ENCODE data around the gene CACNA1B.

The CACNA1B gene

DNA sequence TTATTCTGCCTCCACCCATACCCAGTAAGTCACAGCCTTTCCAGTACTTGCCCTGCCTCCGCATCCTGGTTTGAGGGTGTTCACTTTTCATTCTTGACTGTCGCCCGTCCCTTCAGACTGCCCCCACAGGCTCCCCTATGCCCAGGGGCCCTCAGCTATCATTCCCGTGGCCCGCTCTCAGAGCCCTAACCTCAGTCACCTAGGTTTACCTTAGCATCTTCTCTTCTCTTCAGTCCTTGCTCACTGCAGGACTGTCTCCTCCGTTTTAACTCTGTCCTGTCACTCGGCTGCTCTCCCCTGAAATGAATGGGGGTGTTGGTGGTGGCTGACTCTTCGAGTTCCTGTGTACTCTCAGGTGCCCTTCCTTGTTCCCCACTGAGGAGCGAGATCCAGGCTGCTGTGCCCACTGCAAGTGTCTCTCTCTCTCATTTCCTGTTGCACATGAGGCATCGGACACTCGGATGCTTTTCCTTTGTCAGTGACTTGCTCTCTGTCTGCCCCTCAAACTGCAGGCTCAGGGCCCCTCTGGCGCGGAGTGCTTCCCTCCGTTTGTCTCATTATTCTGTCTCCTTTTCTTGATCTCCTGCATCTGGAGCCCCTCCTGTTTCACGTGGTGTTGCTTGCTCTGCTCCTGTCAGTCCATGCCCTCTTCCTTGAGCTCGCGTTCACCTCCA, 89.8 kb downstream of the CACNA1B start:
- no peak for DNase-seq (ENCODE audit: low read depth in 2 of 2)

- DNase-seq (ENCODE audit: low read depth in 2 of 2) = no peak
These were observed 90.7 kb downstream of the CACNA1B start for GRCh38 chr9:137968235-137968634.

- DNase-seq (ENCODE audit: low read depth in 2 of 2) = no peak
These were observed 91.4 kb downstream of the CACNA1B start for GRCh38 chr9:137969008-137969407.

- no peak for DNase-seq (ENCODE audit: low read depth in 2 of 2)
These were observed 92.1 kb downstream of the CACNA1B start for GRCh38 chr9:137969685-137970084.

DNA sequence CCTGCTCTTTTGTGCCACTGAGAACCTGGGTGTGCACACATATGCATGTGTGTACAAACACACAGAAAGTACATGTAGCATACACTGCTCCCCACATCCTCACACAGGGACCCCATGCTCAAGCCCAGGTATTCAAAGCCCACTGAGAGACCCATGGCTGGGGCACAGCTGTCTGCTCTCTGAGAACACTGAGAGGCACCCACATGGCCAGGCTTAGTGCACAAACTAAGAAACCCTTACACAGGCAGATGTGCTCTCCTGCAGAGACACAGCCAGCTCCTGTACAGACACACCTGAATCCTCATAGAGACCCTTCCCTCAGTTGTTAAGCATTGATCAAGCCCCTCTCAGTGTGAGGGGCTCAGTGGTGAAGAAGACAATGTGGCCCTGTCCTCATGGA, 92.5 kb downstream of the CACNA1B start:
- no peak for DNase-seq (ENCODE audit: low read depth in 2 of 2)

- no peak for DNase-seq (ENCODE audit: low read depth in 2 of 2)
These were observed 93.3 kb downstream of the CACNA1B start for GRCh38 chr9:137970686-137971476.

GRCh38 chr9:137971477-137972138, 94.0 kb downstream of the CACNA1B start:
- DNase-seq (ENCODE audit: low read depth in 2 of 2) = no peak

- no peak for DNase-seq (ENCODE audit: low read depth in 2 of 2)
These were observed 94.9 kb downstream of the CACNA1B start for GRCh38 chr9:137972355-137972987.

DNA sequence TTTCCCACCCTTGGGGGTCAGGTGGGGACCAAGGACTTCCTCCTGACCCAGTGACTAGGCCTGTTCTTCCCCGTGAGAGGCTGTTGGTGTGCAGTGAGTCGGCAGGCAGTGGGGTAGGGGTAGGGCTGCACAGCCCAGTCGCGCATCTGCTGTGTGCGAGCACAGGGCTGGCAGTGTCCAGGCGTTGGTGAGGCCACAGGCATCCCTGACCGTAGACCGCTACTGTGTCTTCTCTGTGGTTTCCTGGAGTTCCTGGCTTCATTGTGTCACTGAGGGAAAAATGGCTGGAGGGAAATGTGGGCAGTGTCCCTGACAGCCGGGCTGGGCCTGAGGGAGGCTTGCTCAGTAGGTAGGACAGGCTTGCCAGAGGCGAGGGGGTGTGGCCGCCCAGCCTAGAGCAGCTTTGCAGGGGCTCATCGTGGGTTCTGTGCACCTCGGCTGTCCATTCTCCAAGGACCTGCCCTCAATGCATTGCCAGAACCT, 95.4 kb downstream of the CACNA1B start:
- no peak for DNase-seq (ENCODE audit: low read depth in 2 of 2)

- DNase-seq (ENCODE audit: low read depth in 2 of 2) = no peak
These were observed 96.3 kb downstream of the CACNA1B start for GRCh38 chr9:137973829-137974416.

DNA sequence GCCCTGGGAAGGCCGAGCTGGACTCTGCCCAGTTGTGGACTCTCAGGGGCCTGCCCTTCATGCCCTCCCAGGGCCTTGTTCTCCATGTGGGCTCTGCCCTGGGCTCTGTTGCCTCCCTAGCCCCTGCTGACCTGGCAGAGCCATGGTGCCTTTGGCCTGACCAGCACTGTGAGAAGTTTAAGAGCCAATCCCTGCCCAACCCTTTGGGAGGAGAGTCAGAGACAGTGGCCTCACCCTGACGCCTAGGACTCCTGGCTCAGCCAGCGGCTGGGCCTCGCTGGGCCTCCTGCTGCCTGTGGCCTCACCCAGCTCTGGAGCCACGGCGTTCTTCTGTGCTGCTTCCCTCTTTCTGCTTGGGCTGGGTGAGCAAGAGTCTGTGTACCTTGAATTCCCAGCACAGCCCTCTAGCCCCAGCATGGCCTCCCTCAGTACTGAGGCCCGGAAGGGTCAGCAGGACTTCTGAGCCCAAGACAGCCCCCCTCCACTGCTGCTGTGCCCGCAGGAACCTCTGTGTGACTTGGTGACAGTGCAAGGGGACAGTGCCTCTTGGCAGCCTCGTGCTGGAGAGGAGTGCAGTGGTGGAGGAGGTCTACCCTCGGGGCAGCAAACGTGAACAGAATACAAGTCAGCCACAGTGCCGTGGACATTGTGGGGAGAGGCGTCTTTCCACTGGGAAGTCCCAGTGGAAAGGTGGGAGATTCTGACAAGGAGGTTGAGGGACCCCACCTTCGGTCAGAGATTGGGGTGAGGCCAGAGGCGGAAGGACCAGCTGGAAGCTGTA, 97.4 kb downstream of the CACNA1B start:
- DNase-seq (ENCODE audit: low read depth in 2 of 2) = no peak

DNA sequence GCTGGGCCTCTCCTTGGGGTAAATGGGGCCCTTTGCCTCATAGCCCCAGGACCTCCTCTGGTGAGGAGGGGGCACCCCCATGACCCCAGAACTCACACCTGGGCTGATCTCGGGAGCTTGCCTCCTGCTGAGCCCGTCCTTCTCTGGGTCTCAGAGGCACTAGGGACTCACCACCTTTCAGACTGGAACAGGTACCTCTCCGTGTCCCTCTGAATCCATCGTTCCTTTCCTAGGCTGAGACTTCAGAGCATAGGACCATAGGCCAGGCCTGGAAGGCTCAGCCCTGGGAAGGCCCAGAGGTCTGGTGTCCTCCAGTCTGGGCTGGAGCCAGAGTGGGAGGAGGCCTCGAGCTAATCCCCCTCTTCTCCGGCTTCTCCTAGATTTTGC, 97.9 kb downstream of the CACNA1B start:
- DNase-seq (ENCODE audit: low read depth in 2 of 2) = no peak

DNA sequence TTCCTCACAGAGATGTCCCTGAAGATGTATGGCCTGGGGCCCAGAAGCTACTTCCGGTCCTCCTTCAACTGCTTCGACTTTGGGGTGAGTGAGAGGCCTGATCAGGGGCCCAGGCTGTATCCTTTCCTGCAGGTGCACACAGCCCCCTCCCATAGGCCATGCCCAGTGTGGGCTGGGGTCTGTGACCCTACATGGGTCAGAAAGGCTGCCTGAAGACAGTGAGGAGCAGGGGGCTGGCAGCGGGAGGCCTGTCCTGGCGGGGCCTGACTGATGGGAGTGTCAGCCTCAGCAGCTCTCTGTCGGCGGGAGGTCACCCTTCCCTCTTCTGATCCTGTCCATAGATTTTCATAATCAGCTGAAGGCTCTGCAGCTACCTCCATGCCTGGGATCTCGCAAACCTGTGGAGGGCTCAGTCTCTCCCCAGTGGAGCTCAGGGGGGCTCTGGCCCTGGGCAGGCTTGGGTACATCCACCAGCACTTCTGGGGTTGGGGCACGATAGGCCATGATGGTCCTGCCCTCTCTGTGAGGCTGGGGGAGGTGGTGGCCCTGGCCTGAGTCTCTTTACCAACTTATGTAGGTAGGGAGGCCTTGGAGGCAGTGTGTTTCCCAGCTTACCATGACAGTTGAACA, 98.5 kb downstream of the CACNA1B start:
- DNase-seq (ENCODE audit: low read depth in 2 of 2) = no peak

- DNase-seq (ENCODE audit: low read depth in 2 of 2) = no peak
These were observed 100.1 kb downstream of the CACNA1B start for GRCh38 chr9:137977571-137978261.

GRCh38 chr9:137978262-137978714, 100.7 kb downstream of the CACNA1B start:
- DNase-seq (ENCODE audit: low read depth in 2 of 2) = no peak

GRCh38 chr9:137982200-137982599, 104.6 kb downstream of the CACNA1B start:
- no peak for DNase-seq (ENCODE audit: low read depth in 2 of 2)

GRCh38 chr9:137984005-137984404, 106.4 kb downstream of the CACNA1B start:
- DNase-seq (ENCODE audit: low read depth in 2 of 2) = no peak

GRCh38 chr9:137984520-137985257, 107.1 kb downstream of the CACNA1B start:
- no peak for DNase-seq (ENCODE audit: low read depth in 2 of 2)

- no peak for DNase-seq (ENCODE audit: low read depth in 2 of 2)
These were observed 108.1 kb downstream of the CACNA1B start for GRCh38 chr9:137985637-137986071.
